ENCODE measurements around the gene ADPRHL1.

The ADPRHL1 gene

DNA sequence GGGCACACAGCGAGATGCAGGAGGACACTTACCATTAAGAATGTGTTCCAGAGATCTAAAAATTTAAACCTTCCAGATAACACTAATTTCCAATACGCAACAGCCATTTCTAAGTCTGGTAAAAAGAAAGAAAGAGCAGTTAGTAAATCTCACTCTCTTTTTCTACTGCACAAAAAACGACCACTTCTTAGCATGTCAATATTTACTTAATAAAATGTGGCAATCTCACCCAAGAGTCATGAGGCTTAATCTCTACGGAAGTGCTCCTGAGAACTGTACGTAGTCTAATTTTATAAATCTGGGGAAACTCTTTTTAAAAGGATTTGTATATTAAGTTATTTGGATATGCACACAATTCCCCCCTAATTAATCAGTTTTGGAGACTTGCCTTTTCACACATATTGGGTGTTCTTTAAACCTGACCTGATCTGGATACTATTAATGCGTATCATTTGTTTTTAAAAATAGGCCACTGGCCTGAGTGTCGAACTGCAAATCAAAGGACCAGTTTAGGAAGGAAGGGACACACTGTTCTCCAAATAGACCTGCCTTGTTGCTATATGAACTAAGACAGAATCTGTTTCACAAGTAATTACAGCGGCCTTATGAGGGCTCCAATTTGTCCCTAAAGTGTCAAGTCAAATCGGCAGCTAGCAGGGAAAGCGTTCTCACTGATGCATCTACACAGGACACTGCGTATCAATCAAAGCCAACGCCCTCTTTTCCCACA lies 7.9 kb upstream of the ADPRHL1 start:
- TF ChIP-seq TAF1 (IDR thresholded peaks at IDR 0.05; ENCODE audit: low read depth) (no peak), EP300 (IDR thresholded peaks at IDR 0.05; ENCODE audit: borderline replicate concordance) (no peak), CEBPB (IDR thresholded peaks at IDR 0.05) (no peak), YY1 (IDR thresholded peaks at IDR 0.05; ENCODE audit: low read depth) (no peak), RAD21 (IDR thresholded peaks at IDR 0.05; ENCODE audit: low read depth) (no peak)
- TF ChIP-seq, protein P1, sequence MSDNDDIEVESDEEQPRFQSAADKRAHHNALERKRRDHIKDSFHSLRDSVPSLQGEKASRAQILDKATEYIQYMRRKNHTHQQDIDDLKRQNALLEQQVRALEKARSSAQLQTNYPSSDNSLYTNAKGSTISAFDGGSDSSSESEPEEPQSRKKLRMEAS (IDR thresholded peaks at IDR 0.05), result no peak
- TF ChIP-seq, protein P2, sequence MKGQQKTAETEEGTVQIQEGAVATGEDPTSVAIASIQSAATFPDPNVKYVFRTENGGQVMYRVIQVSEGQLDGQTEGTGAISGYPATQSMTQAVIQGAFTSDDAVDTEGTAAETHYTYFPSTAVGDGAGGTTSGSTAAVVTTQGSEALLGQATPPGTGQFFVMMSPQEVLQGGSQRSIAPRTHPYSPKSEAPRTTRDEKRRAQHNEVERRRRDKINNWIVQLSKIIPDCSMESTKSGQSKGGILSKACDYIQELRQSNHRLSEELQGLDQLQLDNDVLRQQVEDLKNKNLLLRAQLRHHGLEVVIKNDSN (IDR thresholded peaks at IDR 0.05), result no peak
- TF ChIP-seq, protein P3, sequence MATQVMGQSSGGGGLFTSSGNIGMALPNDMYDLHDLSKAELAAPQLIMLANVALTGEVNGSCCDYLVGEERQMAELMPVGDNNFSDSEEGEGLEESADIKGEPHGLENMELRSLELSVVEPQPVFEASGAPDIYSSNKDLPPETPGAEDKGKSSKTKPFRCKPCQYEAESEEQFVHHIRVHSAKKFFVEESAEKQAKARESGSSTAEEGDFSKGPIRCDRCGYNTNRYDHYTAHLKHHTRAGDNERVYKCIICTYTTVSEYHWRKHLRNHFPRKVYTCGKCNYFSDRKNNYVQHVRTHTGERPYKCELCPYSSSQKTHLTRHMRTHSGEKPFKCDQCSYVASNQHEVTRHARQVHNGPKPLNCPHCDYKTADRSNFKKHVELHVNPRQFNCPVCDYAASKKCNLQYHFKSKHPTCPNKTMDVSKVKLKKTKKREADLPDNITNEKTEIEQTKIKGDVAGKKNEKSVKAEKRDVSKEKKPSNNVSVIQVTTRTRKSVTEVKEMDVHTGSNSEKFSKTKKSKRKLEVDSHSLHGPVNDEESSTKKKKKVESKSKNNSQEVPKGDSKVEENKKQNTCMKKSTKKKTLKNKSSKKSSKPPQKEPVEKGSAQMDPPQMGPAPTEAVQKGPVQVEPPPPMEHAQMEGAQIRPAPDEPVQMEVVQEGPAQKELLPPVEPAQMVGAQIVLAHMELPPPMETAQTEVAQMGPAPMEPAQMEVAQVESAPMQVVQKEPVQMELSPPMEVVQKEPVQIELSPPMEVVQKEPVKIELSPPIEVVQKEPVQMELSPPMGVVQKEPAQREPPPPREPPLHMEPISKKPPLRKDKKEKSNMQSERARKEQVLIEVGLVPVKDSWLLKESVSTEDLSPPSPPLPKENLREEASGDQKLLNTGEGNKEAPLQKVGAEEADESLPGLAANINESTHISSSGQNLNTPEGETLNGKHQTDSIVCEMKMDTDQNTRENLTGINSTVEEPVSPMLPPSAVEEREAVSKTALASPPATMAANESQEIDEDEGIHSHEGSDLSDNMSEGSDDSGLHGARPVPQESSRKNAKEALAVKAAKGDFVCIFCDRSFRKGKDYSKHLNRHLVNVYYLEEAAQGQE (IDR thresholded peaks at IDR 0.05; ENCODE audit: low read depth), result no peak

DNA sequence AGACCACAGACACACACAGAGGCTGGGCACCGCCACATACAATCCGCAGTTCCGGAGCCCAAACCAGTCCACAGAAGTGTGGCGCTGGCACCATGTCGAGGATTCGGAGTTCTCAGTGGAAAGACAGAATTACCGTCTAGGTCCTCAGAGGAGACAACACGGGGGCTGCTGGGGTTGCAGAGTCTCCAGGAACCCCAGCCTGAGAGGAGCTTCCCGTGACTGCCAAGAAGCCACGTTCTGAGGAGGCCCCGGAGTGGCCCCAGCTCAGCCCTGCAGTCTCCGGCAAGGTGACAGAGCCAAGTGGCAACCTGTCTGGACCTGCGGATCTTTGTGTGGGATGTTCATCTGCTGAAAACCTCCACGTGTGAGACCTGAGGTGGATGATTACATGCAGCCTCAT lies 7.3 kb upstream of the ADPRHL1 start:
- TF ChIP-seq TCF12 (IDR thresholded peaks at IDR 0.05; ENCODE audit: low read depth) (no peak), RAD21 (IDR thresholded peaks at IDR 0.05; ENCODE audit: low read depth) (no peak), YY1 (IDR thresholded peaks at IDR 0.05; ENCODE audit: low read depth) (no peak), EP300 (IDR thresholded peaks at IDR 0.05; ENCODE audit: borderline replicate concordance) (no peak), ZBTB7A (IDR thresholded peaks at IDR 0.05; ENCODE audit: low read depth) (no peak), FOXM1 (IDR thresholded peaks at IDR 0.05; ENCODE audit: borderline replicate concordance, low read depth) (no peak), NFIC (IDR thresholded peaks at IDR 0.05) (no peak), TEAD4 (IDR thresholded peaks at IDR 0.05) (no peak), EGR1 (IDR thresholded peaks at IDR 0.05) (no peak), TAF1 (IDR thresholded peaks at IDR 0.05; ENCODE audit: low read depth) (no peak), CREB1 (IDR thresholded peaks at IDR 0.05; ENCODE audit: low read depth) (no peak), CEBPB (IDR thresholded peaks at IDR 0.05) (no peak)
- TF ChIP-seq, protein P3 (IDR thresholded peaks at IDR 0.05; ENCODE audit: low read depth), result no peak
- TF ChIP-seq, protein P2 (IDR thresholded peaks at IDR 0.05), result no peak
- TF ChIP-seq, protein P1 (IDR thresholded peaks at IDR 0.05), result no peak

DNA sequence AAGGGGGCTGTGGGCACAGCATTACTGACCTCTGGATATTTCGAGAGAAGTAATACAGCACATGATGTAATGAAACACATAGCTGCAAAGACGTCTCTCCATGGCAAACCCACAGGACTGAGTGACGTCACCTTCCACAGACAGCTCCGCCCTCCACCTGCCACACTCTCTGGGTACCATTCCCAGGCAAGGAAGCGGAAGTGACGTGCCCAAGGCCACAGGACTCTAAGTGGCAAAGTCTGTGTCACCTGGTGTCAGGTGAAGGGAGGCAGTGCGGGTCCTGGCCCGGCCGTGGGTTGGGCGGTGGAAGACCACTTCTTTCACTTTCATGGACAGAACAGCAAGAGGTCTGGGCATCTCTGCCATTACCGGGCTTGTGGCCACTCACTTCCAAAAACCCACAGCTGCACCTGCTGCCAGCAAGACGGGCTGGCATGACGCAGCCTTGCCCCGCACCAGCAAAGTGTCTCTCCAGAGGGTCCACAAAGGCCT lies 6.8 kb upstream of the ADPRHL1 start:
- TF ChIP-seq NFIC (IDR thresholded peaks at IDR 0.05) (no peak), CEBPB (IDR thresholded peaks at IDR 0.05) (no peak), EP300 (IDR thresholded peaks at IDR 0.05; ENCODE audit: borderline replicate concordance) (no peak), ZBTB7A (IDR thresholded peaks at IDR 0.05; ENCODE audit: low read depth) (no peak), RAD21 (IDR thresholded peaks at IDR 0.05; ENCODE audit: low read depth) (no peak), TEAD4 (IDR thresholded peaks at IDR 0.05) (no peak), CREB1 (IDR thresholded peaks at IDR 0.05; ENCODE audit: low read depth) (no peak), YY1 (IDR thresholded peaks at IDR 0.05; ENCODE audit: low read depth) (no peak), FOXM1 (IDR thresholded peaks at IDR 0.05; ENCODE audit: borderline replicate concordance, low read depth) (no peak), TCF12 (IDR thresholded peaks at IDR 0.05; ENCODE audit: low read depth) (no peak), TAF1 (IDR thresholded peaks at IDR 0.05; ENCODE audit: low read depth) (no peak), EGR1 (IDR thresholded peaks at IDR 0.05) (no peak)
- TF ChIP-seq, protein P1 (IDR thresholded peaks at IDR 0.05), result no peak
- TF ChIP-seq, protein P3 (IDR thresholded peaks at IDR 0.05; ENCODE audit: low read depth), result no peak
- TF ChIP-seq, protein P2 (IDR thresholded peaks at IDR 0.05), result no peak
